Measurements from ENCODE around the gene SLC2A4.

SLC2A4 gene

GRCh38 chr17:7306911-7307685 lies 25.6 kb downstream of the SLC2A4 start, which contains the start of gene EIF5A:
Gene EIF5A (plus strand): TSS chr17:7307628. CDS start chr17:7309636, 2,008 bp downstream.
- peak; percentile 100 for DNase-seq (ENCODE audit: low read depth)

GRCh38 chr17:7307686-7308624 lies 26.4 kb downstream of the SLC2A4 start:
- DNase-seq (ENCODE audit: low read depth) = no peak

- peak; percentile 74 for DNase-seq (ENCODE audit: low read depth)
Measured at GRCh38 chr17:7308625-7309433, 27.3 kb downstream of the SLC2A4 start.

GRCh38 chr17:7309628-7310027 lies 28.1 kb downstream of the SLC2A4 start:
- no peak for DNase-seq (ENCODE audit: low read depth)

- no peak for DNase-seq (ENCODE audit: low read depth)
Measured at GRCh38 chr17:7311110-7311705, 29.7 kb downstream of the SLC2A4 start.

GRCh38 chr17:7312432-7313087 lies 31.0 kb downstream of the SLC2A4 start:
- DNase-seq (ENCODE audit: low read depth) = no peak

GRCh38 chr17:7313088-7313889 lies 31.8 kb downstream of the SLC2A4 start:
- DNase-seq (ENCODE audit: low read depth) = no peak

- no peak for DNase-seq (ENCODE audit: low read depth)
Measured at GRCh38 chr17:7313890-7314718, 32.6 kb downstream of the SLC2A4 start.

GRCh38 chr17:7314719-7315569 lies 33.4 kb downstream of the SLC2A4 start, which contains the start of gene GPS2:
Gene GPS2 (minus strand): TSS chr17:7315360. CDS start chr17:7315052, 308 bp downstream.
- DNase-seq (ENCODE audit: low read depth) = peak; percentile 90

- DNase-seq (ENCODE audit: low read depth) = no peak
Measured at GRCh38 chr17:7315570-7316235, 34.2 kb downstream of the SLC2A4 start.

- DNase-seq (ENCODE audit: low read depth) = no peak
Measured at GRCh38 chr17:7317161-7317803, 35.8 kb downstream of the SLC2A4 start.

- DNase-seq (ENCODE audit: low read depth) = no peak
Measured at GRCh38 chr17:7318121-7318860, 36.8 kb downstream of the SLC2A4 start.

GRCh38 chr17:7321466-7321865 lies 39.9 kb downstream of the SLC2A4 start:
- no peak for DNase-seq (ENCODE audit: low read depth)

GRCh38 chr17:7322520-7323194 lies 41.1 kb downstream of the SLC2A4 start:
- no peak for DNase-seq (ENCODE audit: low read depth)

GRCh38 chr17:7323731-7324437 lies 42.4 kb downstream of the SLC2A4 start:
- peak; percentile 57 for DNase-seq (ENCODE audit: low read depth)
